HepG2 (cell line): ENCODE data around the gene WSCD2. TPM values are rescaled to one million over a fixed set of nuclear protein-coding genes. Genes with fewer than 3 reads are reported as not detected.
A peak's percentile ranks its signal among the peaks of the same experiment; 100 is the strongest.

Source experiments
- ATAC-seq: fragments of 200-7000 bp; cut with Tn5 transposase; 3 replicates; pipeline ENCODE4 v1.9.1; 2020; ENCODE audit warnings: mild to moderate bottlenecking, moderate library complexity
- BruUV-seq: library from RNA; stranded (reverse); fragments of 400-500 nt; replicated peaks from 2 replicates; lab custom pipeline; 2021; lab: Mats Ljungman, UMichigan
- CTCF ChIA-PET: fragments of 300-600 bp; formaldehyde crosslinking; extraction: SDS; loops from one replicate; lab custom pipeline; 2021; ENCODE audit warnings: low total read pairs, inconsistent platforms, low intra/inter-chr PET ratio; lab: Yijun Ruan, JAX
- POLR2A ChIA-PET: fragments of 350-600 bp; sonication (Branson Sonifier 250); formaldehyde crosslinking; loops from one replicate; lab custom pipeline; 2020; ENCODE audit warnings: antibody characterized with exemption, inconsistent platforms; lab: Yijun Ruan, JAX
- DNase-seq: peaks from one replicate; pipeline ENCODE4 v3.0.0-alpha.2; 2015; ENCODE audit warnings: low spot score
- FAIRE-seq: peaks from 3 replicates; lab custom pipeline; 2011; peaks lifted over from hg19 to GRCh38; lab: Jason Lieb, UNC
- H2AFZ ChIP-seq: one replicate; pipeline ENCODE4 v1.6.1; 2011; ENCODE audit warnings: low read length, inconsistent platforms
- H3K27ac ChIP-seq: fragments of 300-600 bp; 3 replicates; pipeline ENCODE4 v1.8.0; 2011; ENCODE audit warnings: mixed run types, mild to moderate bottlenecking, mixed read lengths, low read length, inconsistent platforms; ENCODE audit not compliant: insufficient read depth; ENCODE audit errors: extremely low read length
- H3K27me3 ChIP-seq, 2 experiments: fragments of 200-600 bp in 1 of 2; 2 replicates in 1 of 2; 3 replicates in 1 of 2; pipeline versions ENCODE4 v1.6.0 to v1.8.0; 2011; ENCODE audit warnings: low read length in 2 of 2, mild to moderate bottlenecking in 2 of 2, moderate library complexity in 2 of 2, inconsistent platforms in 1 of 2; ENCODE audit not compliant: insufficient read depth in 2 of 2, control insufficient read depth in 1 of 2
- H3K36me3 ChIP-seq, 2 experiments: fragments of 200-600 bp in 1 of 2; replicated peaks in 1 of 2; 2 replicates in 1 of 2; 3 replicates in 1 of 2; pipeline versions ENCODE4 v1.5.1 to v1.8.0; 2011; ENCODE audit warnings: low read length in 2 of 2, inconsistent platforms in 1 of 2; ENCODE audit not compliant: insufficient read depth in 2 of 2, control insufficient read depth in 1 of 2
- H3K4me1 ChIP-seq: 2 replicates; pipeline ENCODE4 v1.5.1; 2012; ENCODE audit warnings: low read length, inconsistent platforms; ENCODE audit not compliant: insufficient read depth
- H3K4me2 ChIP-seq: 2 replicates; pipeline ENCODE4 v1.6.0; 2011; ENCODE audit warnings: low read depth, low read length, inconsistent platforms
- H3K4me3 ChIP-seq, 3 experiments: fragments of 200-600 bp in 1 of 3; sonication (generic), shearing (Covaris generic) in 1 of 3; replicated peaks in 1 of 3; 2 replicates each; pipeline ENCODE4 v1.5.1; 2011 to 2016; ENCODE audit warnings: low read length in 3 of 3, inconsistent platforms in 2 of 3, low read depth in 2 of 3, mild to moderate bottlenecking in 2 of 3, control low read depth in 1 of 3, mixed read lengths in 1 of 3; ENCODE audit not compliant: insufficient read depth in 1 of 3
- H3K79me2 ChIP-seq: one replicate; pipeline ENCODE4 v1.6.1; 2011; ENCODE audit warnings: low read length, inconsistent platforms; ENCODE audit not compliant: insufficient read depth
- H3K9ac ChIP-seq: 2 replicates; pipeline ENCODE4 v1.6.0; 2011; ENCODE audit warnings: mild to moderate bottlenecking, low read depth, low read length, inconsistent platforms; ENCODE audit not compliant: insufficient read depth
- H3K9me3 ChIP-seq: 2 replicates; pipeline ENCODE4 v1.5.1; 2012; ENCODE audit warnings: mild to moderate bottlenecking, low read length
- H4K20me1 ChIP-seq: 2 replicates; pipeline ENCODE4 v1.6.0; 2011; ENCODE audit warnings: inconsistent platforms, mild to moderate bottlenecking, low read length, moderate library complexity; ENCODE audit not compliant: insufficient read depth
- KDM5B ChIP-seq: sonication (generic); formaldehyde crosslinking; IDR thresholded peaks from 2 replicates; pipeline ENCODE4 v1.4.0; 2020; ENCODE audit warnings: missing genetic modification reagents, mild to moderate bottlenecking, borderline replicate concordance
- MAZ ChIP-seq, 2 experiments: sonication (generic) in 1 of 2; formaldehyde crosslinking in 1 of 2; IDR thresholded peaks; 2 replicates each; pipeline versions ENCODE4 v1.5.0 to v1.6.1; 2012 to 2020; ENCODE audit warnings: low read depth in 2 of 2, mild to moderate bottlenecking in 2 of 2, borderline replicate concordance in 1 of 2, improper control_type of control experiment in 1 of 2, low read length in 1 of 2, missing genetic modification reagents in 1 of 2, moderate library complexity in 1 of 2
- NCOA1 ChIP-seq: sonication (generic); formaldehyde crosslinking; IDR thresholded peaks from 2 replicates; pipeline ENCODE4 v1.9.0; 2021; ENCODE audit warnings: missing genetic modification reagents
- SKI ChIP-seq: fragments of 450-650 bp; IDR thresholded peaks from one replicate; pipeline ENCODE4 v1.6.1; 2018; ENCODE audit warnings: mild to moderate bottlenecking; ENCODE audit not compliant: partially characterized antibody
- ZNF329 ChIP-seq: sonication (generic); formaldehyde crosslinking; IDR thresholded peaks from 2 replicates; pipeline ENCODE4 v1.9.0; 2021; ENCODE audit warnings: low read depth, mild to moderate bottlenecking, missing genetic modification reagents
- WGBS: methylation state at CpG from one replicate; pipeline ENCODE4 v1.1.6; 2017; ENCODE audit warnings: low lambda C conversion rate; 5-methylcytosine and 5-hydroxymethylcytosine counted together
- in situ Hi-C: cut with HindIII; loops from 2 replicates; pipeline ENCODE4 v1.10.0; 2017; ENCODE audit warnings: low pct_unique_long_range_greater_than_20kb; ENCODE audit not compliant: extremely low pct_ligation_motif_present
- intact Hi-C: fragments of 100-400 bp; cut with micrococcal nuclease; formaldehyde crosslinking; loops from one replicate; pipeline ENCODE4 v1.10.0; 2022; ENCODE audit not compliant: unreplicated experiment
- polyA plus RNA-seq, 8 experiments: library from polyadenylated mRNA; depleted of rRNA in 3 of 8; stranded (reverse) in 7 of 8; unstranded in 1 of 8; fragments of >200 nt; fragmentation: Illumina TruSeq in 4 of 8; extraction: Trizol in 4 of 8; gene quantifications; 2 replicates each; pipeline versions ENCODE4 v1.2.1 to v1.2.3, GENCODE V29; 2011 to 2016; ENCODE audit warnings: low read depth in 4 of 8, missing spikeins in 1 of 8, mixed read lengths in 1 of 8; ENCODE audit not compliant: insufficient read depth in 1 of 8
- total RNA-seq, 5 experiments: library from RNA; depleted of rRNA; stranded (reverse); fragments of >200 nt; fragmentation: Illumina TruSeq; extraction: Trizol; gene quantifications; 2 replicates each; pipeline ENCODE4 v1.2.3, GENCODE V29; 2016; ENCODE audit warnings: low read depth in 1 of 5
- TF ChIP-seq, protein P1 (sequence below): IDR thresholded peaks from 2 replicates; pipeline ENCODE4 v1.6.1; 2016; ENCODE audit warnings: low read depth, missing genetic modification reagents, missing compliant biosample characterization
- TF ChIP-seq, protein P2 (sequence below): sonication (generic); formaldehyde crosslinking; IDR thresholded peaks from 2 replicates; pipeline ENCODE4 v1.4.0; 2020; ENCODE audit warnings: missing genetic modification reagents

Gene WSCD2
- total and polyA plus RNA-seq, 2 of the 13 experiments (the other 11 are each of a cell fraction or from before 2014, with no cell fraction given), result not detected

DNA sequence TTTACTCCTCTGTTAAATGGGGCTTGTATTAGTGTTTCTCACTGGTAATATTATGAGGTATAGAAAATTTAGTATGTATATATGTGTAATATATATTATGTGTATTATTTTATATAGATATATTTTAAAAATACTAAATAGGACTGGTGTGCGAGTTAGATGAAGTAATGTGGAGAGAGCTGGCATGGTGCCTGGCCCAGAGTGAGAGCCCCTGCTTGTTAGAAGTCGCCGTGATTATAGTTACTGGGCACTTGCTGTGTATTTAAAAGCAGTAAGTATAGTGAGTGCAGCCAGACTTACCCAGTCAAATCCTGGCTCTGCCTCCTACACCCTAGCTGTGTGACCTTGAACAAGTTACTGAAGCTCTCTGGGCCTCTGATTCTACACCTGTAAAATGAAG, 48.0 kb downstream of the WSCD2 start (continued):
- TF ChIP-seq MAZ (IDR thresholded peaks at IDR 0.05; ENCODE audit: borderline replicate concordance, low read depth, low read length) (no peak), MAZ (CRISPR knock-in tag; IDR thresholded peaks at IDR 0.05; ENCODE audit: low read depth) (no peak), NCOA1 (CRISPR knock-in tag) (no peak), KDM5B (CRISPR knock-in tag) (no peak), SKI (no peak)
- TF ChIP-seq, protein P1, sequence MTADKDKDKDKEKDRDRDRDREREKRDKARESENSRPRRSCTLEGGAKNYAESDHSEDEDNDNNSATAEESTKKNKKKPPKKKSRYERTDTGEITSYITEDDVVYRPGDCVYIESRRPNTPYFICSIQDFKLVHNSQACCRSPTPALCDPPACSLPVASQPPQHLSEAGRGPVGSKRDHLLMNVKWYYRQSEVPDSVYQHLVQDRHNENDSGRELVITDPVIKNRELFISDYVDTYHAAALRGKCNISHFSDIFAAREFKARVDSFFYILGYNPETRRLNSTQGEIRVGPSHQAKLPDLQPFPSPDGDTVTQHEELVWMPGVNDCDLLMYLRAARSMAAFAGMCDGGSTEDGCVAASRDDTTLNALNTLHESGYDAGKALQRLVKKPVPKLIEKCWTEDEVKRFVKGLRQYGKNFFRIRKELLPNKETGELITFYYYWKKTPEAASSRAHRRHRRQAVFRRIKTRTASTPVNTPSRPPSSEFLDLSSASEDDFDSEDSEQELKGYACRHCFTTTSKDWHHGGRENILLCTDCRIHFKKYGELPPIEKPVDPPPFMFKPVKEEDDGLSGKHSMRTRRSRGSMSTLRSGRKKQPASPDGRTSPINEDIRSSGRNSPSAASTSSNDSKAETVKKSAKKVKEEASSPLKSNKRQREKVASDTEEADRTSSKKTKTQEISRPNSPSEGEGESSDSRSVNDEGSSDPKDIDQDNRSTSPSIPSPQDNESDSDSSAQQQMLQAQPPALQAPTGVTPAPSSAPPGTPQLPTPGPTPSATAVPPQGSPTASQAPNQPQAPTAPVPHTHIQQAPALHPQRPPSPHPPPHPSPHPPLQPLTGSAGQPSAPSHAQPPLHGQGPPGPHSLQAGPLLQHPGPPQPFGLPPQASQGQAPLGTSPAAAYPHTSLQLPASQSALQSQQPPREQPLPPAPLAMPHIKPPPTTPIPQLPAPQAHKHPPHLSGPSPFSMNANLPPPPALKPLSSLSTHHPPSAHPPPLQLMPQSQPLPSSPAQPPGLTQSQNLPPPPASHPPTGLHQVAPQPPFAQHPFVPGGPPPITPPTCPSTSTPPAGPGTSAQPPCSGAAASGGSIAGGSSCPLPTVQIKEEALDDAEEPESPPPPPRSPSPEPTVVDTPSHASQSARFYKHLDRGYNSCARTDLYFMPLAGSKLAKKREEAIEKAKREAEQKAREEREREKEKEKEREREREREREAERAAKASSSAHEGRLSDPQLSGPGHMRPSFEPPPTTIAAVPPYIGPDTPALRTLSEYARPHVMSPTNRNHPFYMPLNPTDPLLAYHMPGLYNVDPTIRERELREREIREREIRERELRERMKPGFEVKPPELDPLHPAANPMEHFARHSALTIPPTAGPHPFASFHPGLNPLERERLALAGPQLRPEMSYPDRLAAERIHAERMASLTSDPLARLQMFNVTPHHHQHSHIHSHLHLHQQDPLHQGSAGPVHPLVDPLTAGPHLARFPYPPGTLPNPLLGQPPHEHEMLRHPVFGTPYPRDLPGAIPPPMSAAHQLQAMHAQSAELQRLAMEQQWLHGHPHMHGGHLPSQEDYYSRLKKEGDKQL (CRISPR knock-in tag), result no peak

DNA sequence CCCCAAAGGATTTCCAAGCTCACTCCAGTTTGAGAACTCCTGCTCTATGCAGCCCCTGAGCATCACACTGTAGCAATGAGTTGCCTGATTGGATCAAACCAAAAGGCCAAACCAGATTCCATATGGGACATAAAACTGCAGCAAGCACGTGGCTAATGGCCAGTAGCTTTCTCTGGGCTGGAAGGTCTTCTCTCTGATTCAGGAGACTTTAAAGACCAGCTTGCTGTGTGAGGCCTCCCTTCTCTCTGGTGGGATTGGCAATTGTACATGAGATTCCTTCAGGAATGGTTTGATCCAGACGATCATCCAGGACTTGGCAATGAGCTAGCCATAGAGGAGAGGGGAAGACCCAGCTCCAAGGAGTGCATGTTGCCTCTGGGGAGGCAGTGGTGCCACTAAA, 50.2 kb downstream of the WSCD2 start:
- no peak for FAIRE-seq
- TF ChIP-seq, protein P2, sequence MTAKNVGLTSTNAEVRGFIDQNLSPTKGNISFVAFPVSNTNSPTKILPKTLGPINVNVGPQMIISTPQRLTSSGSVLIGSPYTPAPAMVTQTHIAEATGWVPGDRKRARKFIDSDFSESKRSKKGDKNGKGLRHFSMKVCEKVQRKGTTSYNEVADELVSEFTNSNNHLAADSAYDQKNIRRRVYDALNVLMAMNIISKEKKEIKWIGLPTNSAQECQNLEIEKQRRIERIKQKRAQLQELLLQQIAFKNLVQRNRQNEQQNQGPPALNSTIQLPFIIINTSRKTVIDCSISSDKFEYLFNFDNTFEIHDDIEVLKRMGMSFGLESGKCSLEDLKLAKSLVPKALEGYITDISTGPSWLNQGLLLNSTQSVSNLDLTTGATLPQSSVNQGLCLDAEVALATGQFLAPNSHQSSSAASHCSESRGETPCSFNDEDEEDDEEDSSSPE (CRISPR knock-in tag), result no peak
- TF ChIP-seq ZNF329, result 0 out of 2 replicates have a peak, but pooled peaks have one; percentile 25
- CTCF ChIA-PET, result no interaction called here

More for the DNA sequence above, 50.2 kb downstream of the WSCD2 start:
- Histone ChIP-seq H4K20me1 (no peaks in the 10 kb centered on the region), H2AFZ (no peak overlapping the region), H3K27me3 (peaks cover 0 to 8% of the 10 kb centered on the region in 2 experiments; a peak in 2 of 5 replicates), H3K4me1 (no peaks in the 10 kb centered on the region), H3K9me3 (no peaks in the 10 kb centered on the region), H3K79me2 (no peaks in the 10 kb centered on the region), H3K4me3 (no peak overlapping the region), H3K4me2 (no peak overlapping the region), H3K9ac (no peak overlapping the region), H3K36me3 (no peaks in the 10 kb centered on the region), H3K27ac (no peak overlapping the region)
- no TSS peak for BruUV-seq
- in situ Hi-C loops (loop anchor here (25.0 kb wide), 1 partner anchor 192 kb away; no protein-coding TSS in a partner anchor), intact Hi-C loops (no loop called here)
- DNase-seq (no peak), ATAC-seq (no peak)
- 10% methylated on average over 2 of the region's 2 CpGs for WGBS
- POLR2A ChIA-PET, result no interaction called here
